PFSK-1 (cell line): ENCODE measurements around the gene MTHFD2L.

Source experiments
- FOXP2 ChIP-seq: optimal IDR thresholded peaks from 2 replicates; pipeline ENCODE3; 2011; ENCODE audit warnings: borderline replicate concordance, control low read depth, inconsistent platforms; ENCODE audit not compliant: insufficient read depth; ENCODE audit errors: extremely low read length, extremely low read depth
- POLR2AphosphoS5 ChIP-seq: IDR thresholded peaks from 2 replicates; pipeline ENCODE4 v1.6.1; 2012; ENCODE audit warnings: low read depth, mild to moderate bottlenecking, control low read depth, low read length, moderate library complexity
- SIN3A ChIP-seq: IDR thresholded peaks from 2 replicates; pipeline ENCODE4 v1.6.1; 2012; ENCODE audit warnings: mild to moderate bottlenecking, low read length, moderate library complexity, borderline replicate concordance; ENCODE audit not compliant: insufficient read depth
- TAF1 ChIP-seq: IDR thresholded peaks from 2 replicates; pipeline ENCODE4 v1.6.1; 2012; ENCODE audit warnings: low read length, control low read depth, borderline replicate concordance; ENCODE audit not compliant: insufficient read depth
- TF ChIP-seq, protein P1 (sequence below), 2 experiments: IDR thresholded peaks; 2 replicates each; pipeline versions ENCODE4 v1.6.1 to v1.8.0; 2011 to 2012; ENCODE audit warnings: low read depth in 2 of 2, low read length in 2 of 2, control low read depth in 1 of 2, inconsistent platforms in 1 of 2, mild to moderate bottlenecking in 1 of 2, moderate library complexity in 1 of 2; ENCODE audit not compliant: insufficient read depth in 1 of 2

The MTHFD2L gene

DNA sequence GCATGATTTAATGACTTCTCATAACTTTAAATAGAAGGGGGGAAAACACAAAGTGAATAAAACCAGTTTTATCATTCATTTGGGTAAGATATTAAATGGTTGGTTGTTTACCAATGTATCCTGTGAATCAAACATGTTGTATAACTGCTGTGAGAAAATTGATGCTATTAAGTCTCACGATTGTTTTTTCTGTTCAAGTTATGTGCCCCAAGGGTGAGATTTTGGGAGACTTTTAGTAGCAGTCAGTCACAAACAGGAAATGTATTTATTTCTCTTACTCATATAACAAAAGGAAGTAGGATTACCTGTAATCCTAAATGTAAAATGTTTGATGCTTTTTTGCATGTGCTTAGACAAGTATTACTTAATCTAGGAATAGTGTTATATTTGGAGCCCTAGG lies 39.2 kb downstream of the MTHFD2L start:
- TF ChIP-seq, protein P1, sequence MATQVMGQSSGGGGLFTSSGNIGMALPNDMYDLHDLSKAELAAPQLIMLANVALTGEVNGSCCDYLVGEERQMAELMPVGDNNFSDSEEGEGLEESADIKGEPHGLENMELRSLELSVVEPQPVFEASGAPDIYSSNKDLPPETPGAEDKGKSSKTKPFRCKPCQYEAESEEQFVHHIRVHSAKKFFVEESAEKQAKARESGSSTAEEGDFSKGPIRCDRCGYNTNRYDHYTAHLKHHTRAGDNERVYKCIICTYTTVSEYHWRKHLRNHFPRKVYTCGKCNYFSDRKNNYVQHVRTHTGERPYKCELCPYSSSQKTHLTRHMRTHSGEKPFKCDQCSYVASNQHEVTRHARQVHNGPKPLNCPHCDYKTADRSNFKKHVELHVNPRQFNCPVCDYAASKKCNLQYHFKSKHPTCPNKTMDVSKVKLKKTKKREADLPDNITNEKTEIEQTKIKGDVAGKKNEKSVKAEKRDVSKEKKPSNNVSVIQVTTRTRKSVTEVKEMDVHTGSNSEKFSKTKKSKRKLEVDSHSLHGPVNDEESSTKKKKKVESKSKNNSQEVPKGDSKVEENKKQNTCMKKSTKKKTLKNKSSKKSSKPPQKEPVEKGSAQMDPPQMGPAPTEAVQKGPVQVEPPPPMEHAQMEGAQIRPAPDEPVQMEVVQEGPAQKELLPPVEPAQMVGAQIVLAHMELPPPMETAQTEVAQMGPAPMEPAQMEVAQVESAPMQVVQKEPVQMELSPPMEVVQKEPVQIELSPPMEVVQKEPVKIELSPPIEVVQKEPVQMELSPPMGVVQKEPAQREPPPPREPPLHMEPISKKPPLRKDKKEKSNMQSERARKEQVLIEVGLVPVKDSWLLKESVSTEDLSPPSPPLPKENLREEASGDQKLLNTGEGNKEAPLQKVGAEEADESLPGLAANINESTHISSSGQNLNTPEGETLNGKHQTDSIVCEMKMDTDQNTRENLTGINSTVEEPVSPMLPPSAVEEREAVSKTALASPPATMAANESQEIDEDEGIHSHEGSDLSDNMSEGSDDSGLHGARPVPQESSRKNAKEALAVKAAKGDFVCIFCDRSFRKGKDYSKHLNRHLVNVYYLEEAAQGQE (IDR thresholded peaks at IDR 0.05; ENCODE audit: insufficient read depth in 1 of 2, low read depth in 2 of 2, low read length in 2 of 2): no peak
- TF ChIP-seq POLR2AphosphoS5 (no peak), SIN3A (no peak), TAF1 (no peak), FOXP2 (no peak)

DNA sequence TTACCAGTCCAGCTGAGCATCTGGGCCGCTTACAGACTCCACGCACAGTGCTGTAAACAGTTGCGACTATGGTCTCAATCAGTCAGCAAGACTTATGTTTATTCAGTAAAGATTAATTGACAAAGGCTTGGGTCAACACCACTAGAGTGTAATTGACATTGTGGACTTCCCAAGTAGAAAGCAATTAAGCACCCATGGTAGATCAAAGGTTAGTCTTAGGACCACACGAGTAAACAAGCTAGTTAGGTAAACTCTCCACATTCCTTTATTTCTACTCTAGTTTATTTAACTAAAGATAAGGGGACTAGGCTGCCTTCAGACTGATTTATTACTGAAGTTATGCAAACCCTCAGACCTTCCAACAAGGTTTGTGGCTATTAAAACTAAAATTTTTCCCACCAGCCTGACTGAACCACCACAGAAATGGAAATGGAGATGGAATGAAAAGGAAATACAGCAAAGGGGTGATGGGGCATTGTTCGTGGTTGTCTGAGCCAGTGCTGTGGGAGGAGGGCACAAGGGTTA lies 44.2 kb downstream of the MTHFD2L start:
- TF ChIP-seq FOXP2: no peak
- no peak for TF ChIP-seq POLR2AphosphoS5
- TF ChIP-seq, protein P1 (IDR thresholded peaks at IDR 0.05; ENCODE audit: insufficient read depth in 1 of 2, low read depth in 2 of 2, low read length in 2 of 2): no peak
- no peak for TF ChIP-seq TAF1
- TF ChIP-seq SIN3A: no peak

DNA sequence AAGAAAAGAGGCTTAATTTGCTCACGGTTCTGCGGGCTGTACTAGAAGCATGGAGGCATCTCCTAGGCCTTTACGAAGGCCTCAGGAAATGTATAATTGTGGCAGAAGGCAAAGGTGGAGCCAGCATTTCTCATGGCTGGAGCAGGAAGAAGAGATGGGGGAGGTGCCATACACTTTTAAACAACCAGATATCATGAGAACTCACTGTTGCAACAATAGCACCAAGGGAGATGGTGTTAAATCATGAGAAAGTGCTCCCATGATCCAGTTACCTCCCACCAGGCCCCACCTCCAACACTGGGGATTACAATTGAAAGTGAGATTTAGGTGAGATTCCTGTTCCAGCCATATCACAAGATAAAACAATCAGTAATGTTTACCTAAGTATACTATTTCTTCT lies 45.5 kb downstream of the MTHFD2L start:
- no peak for TF ChIP-seq TAF1
- no peak for TF ChIP-seq POLR2AphosphoS5
- TF ChIP-seq FOXP2: no peak
- TF ChIP-seq SIN3A: no peak
- TF ChIP-seq, protein P1 (IDR thresholded peaks at IDR 0.05; ENCODE audit: insufficient read depth in 1 of 2, low read depth in 2 of 2, low read length in 2 of 2): no peak

GRCh38 chr4:74205046-74205445 lies 47.1 kb downstream of the MTHFD2L start:
- TF ChIP-seq POLR2AphosphoS5 (no peak), SIN3A (no peak), TAF1 (no peak), FOXP2 (no peak)
- TF ChIP-seq, protein P1 (IDR thresholded peaks at IDR 0.05; ENCODE audit: insufficient read depth in 1 of 2, low read depth in 2 of 2, low read length in 2 of 2): no peak

GRCh38 chr4:74205559-74205958 lies 47.6 kb downstream of the MTHFD2L start:
- TF ChIP-seq FOXP2 (no peak), TAF1 (no peak)
